Activated CD8-positive, alpha-beta memory T cell treated with anti-CD3 and anti-CD28 coated beads for 24 hours (primary cell): ENCODE results near the gene NSG1.
"Not testable (repeated sequence)": the region's sequence is repeated elsewhere in the genome, so short reads cannot be mapped to it uniquely, and the experiment has no call there.

Experiments used
- DNase-seq: peaks from one replicate; pipeline ENCODE4 v3.0.0-alpha.2; 2020

The NSG1 gene

GRCh38 chr4:4417886-4418285, 31.0 kb downstream of the NSG1 start:
- DNase-seq = no peak

- no peak for DNase-seq
Measured at GRCh38 chr4:4418676-4419390, 31.9 kb downstream of the NSG1 start.

- no peak for DNase-seq
Measured at GRCh38 chr4:4419896-4420295, 33.0 kb downstream of the NSG1 start.

- DNase-seq = peak; percentile 46
Measured at GRCh38 chr4:4420421-4420820, 33.5 kb downstream of the NSG1 start.

DNA sequence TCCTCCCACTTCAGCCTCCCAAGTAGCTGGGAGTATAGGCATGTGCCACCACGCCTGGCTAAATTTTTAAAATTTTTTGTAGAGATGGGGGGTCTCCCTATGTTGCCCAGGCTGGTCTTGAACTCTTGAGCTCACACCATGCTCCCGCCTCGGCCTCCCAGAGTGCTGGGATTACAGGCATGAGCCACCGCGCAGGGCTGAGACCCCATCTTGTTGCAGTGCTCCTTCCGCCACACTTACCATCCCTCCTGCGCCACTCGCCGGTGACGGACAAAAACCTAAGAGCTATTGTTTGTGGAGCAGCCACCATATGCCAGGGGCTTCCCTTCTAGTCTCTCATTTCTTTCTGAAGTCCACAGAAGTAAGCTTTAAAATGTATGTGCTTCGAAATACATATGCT, 34.5 kb downstream of the NSG1 start:
- DNase-seq = peak; percentile 17

- DNase-seq = not testable (repeated sequence)
Measured at GRCh38 chr4:4422117-4422516, 35.2 kb downstream of the NSG1 start.

GRCh38 chr4:4422856-4423499, 36.1 kb downstream of the NSG1 start:
- no peak for DNase-seq

GRCh38 chr4:4423706-4424498, 37.0 kb downstream of the NSG1 start:
- peak; percentile 21 for DNase-seq

DNA sequence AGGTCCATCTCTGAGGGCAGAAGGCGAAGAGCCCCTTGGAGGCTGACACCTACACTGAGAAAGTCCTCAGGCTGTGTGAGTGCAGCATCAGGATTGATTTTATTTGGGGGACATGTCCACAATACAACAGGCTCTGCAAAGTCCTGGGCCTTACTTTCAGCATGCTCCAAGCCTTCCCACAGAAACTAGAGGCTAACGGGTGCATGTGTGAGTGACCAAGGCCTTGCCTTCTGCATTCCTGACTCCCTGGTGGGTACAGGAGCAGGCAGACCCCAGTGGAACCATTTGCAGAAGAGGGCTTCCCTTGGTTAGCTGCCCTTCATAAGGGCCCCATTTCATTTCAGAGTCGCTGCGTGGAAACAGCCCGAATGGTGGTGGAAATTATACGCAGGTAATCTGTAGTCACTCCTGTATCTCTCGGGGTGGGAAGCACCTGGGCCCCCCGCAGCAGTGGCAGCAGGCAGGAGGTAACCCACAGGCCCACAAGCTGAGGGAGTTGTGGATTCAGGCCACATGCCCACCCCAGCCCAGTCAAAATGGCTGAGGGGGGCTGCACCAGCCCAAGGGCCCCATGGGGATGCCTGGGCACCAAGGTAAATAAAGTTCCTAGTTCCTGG, 37.7 kb downstream of the NSG1 start:
- DNase-seq = peak; percentile 26

DNA sequence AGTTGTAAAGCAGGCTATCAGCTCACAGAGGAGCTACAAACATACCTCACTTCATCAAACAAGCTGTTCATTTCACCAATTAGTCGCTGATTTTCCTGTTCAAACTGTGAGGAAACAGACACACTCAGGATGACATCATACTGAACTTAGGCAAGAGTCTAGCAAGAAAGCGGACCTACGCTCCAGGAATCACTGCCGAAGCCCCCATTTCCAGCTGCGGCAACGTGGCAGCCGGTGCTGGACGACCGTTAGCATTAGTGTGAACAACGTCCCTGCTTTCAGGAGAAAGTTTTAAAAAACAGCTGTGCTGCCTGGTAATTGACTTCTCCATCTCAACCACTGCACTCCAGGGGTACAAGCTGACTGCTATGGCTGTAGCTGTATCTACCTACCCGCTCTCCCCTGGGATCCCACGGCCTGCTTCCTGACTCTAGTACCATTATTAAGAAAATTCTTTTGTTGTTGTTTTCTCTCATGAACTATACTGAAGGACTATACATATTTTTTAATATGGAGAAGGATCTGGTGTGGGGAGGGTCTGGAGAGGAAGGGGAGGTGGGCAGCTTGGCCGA, 38.3 kb downstream of the NSG1 start:
- DNase-seq = peak; percentile 37

DNA sequence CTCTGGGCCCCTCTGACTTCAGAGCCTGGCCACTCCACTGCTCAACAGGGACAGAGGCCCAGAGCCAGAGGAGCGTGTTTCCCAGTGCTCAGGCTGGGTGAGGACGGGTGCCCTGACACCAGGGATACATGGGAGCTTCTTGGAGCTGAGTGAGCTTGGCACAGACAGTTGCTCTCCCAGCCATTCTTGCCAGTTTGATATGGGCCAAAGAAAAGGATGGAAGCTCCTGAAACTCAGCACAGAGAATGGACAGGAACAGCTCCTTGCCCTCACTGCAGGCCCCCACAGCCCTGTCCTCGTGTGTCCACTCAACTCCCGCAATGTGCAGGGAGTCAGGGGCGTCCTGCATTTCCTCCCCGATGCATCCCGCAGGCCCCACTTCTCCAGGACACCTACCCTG, 38.8 kb downstream of the NSG1 start:
- peak; percentile 42 for DNase-seq

GRCh38 chr4:4426511-4427120, 39.7 kb downstream of the NSG1 start:
- peak; percentile 37 for DNase-seq

GRCh38 chr4:4427121-4427870, 40.4 kb downstream of the NSG1 start:
- DNase-seq = peak; percentile 48

DNA sequence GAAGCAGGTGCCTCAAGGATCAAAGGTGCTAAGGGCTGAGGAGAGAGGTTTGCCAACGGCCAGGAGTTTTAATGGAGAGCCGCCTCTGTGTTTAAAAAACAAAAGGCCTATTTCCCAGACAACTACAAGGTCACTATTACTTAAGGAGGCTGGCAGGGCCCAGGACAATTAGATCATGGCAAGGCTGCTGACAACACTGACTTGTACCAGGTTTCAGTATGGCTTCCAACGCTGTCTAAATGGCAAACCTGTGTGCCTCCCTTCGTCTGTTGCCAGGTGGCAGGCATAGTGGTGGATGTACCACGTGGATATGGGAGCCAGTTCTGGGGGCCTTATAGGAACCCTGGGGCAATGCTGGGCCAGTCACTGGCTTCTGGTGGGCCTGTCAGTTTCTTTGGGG, 41.0 kb downstream of the NSG1 start:
- DNase-seq = no peak

DNA sequence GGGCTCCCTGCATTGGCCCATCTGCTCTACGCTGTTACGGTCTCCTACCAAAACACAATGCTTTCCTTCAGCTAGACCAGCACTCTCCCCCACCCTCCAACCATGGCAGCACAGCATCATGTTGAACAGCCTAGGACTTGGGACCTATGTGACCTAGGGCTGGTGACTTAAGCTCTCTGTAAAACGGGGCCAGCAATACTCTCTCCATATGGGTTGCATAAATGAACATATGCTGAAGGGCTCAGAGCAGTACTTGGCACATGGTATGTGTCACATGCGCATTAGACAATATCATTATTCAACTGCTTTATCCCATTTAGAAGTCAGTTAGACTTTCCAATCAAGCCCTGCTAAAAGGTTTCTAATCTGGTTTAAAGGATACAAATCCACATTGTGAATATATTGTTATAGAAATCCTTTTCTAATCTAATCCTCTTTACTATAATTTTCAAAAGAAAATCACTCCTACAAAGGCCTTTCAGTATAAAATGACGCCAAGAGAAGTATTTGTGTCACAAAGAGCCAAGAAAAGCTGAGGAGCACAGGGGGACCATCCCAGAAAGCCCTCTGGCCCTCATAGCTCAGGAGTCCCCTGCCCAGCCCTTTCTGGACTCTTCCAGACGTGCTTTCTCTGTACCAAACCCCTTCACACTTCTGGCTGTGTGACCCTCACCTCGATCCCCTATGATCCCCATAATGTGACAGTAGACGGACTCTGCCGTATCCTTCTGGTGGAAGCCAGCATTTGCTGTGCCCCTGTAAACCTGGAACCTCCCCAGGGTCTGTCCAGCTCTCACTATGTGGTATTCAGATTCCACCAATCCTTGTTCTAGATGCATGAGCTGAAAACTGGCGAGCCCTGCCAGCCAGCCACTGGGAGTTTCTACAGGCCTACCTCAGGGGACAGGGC, 42.3 kb downstream of the NSG1 start:
- no peak for DNase-seq

DNA sequence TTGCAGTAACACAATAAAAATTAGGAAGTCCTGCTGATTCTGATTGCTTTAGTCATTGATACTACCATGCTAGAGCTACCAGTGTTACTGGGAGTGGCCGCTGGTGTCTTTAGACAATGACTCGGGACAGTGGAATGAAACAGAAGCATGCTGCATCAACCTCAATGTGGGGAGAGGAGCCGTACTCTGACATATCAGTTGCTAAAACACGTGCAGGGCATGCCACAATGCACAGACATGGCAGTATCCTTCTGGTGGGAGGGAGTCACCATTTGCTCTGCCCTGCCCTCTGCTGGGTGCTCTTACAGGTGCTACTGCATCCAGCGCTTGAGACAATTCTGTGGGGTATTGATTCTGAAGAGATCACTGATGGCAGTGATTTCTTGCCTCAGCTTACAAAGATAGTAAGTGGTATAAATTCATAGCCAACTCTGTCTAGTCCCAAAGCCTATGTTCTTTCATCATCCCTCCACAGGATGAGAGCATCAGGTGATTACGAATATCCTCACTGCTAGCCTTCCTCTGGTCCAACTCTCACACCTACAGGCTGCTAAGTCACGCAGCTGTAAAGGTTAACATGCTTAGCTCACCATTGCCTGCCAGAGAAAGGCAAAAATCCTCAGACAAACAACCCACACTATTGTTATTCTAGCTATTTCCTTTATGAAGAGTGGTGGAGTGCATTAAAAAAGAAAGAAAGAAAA, 43.7 kb downstream of the NSG1 start:
- peak; percentile 71 for DNase-seq

- no peak for DNase-seq
Measured at GRCh38 chr4:4432341-4433125, 45.6 kb downstream of the NSG1 start.

DNA sequence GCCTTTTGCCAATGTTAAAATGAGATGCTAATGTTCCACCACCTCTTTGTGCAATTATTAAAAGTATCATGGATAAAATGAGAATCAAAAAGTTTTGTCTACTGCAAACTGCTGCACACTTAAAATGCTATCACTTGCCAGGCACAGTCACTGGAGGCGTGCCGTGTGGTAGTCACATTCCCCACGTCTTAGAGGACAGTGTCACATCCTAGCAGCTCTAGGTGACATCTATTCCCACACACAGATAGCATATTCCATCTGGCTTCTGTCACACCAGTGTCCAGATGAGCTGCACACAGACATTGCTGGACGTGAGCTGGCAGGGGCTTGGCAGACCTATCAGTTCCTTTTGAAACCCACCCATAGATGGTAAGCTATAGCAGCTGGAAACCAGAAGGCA, 47.0 kb downstream of the NSG1 start:
- no peak for DNase-seq

DNA sequence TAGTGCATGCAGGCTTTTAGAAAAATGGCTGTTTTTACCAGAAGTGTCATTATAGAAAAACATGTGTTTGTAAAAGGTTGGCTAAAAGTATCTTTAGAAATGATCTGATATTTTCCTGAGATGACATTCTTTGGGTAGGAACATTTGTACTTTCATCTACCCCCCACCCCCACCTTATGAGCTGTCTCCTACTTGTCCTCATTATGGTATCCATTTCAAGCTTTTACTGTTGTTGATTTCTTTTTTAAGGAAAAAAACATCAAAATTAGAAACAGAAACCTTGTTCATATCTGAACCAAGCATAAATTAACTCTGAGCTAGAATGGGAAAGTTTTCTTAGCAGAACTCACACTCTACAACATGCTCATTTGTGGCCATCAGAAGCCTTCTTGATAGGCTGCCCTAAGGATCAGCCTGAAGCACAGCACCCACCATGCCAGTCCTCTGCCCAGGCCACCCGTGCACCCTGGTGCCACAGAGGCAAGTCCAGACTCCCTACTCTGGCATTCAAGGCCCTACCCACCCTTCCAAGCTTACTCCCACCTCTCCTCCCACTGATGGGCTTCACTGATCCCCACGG, 49.4 kb downstream of the NSG1 start:
- no peak for DNase-seq
